GM12874 (cell line): ENCODE results near the gene CFAP251.

Source experiments
- CTCF ChIP-seq: IDR thresholded peaks from 2 replicates; pipeline ENCODE4 v1.5.1; 2011; ENCODE audit warnings: low read depth, mild to moderate bottlenecking, control low read depth, low read length, moderate library complexity; ENCODE audit not compliant: insufficient read depth

The CFAP251 gene

GRCh38 chr12:121989276-121990113 is 71.1 kb downstream of the CFAP251 start:
- no peak for TF ChIP-seq CTCF

- no peak for TF ChIP-seq CTCF
These were observed 71.8 kb downstream of the CFAP251 start for GRCh38 chr12:121990114-121990647.

GRCh38 chr12:121990692-121991603 is 72.6 kb downstream of the CFAP251 start:
- no peak for TF ChIP-seq CTCF

GRCh38 chr12:121992059-121992879 is 73.9 kb downstream of the CFAP251 start:
- no peak for TF ChIP-seq CTCF

GRCh38 chr12:121996050-121996944 is 77.9 kb downstream of the CFAP251 start:
- no peak for TF ChIP-seq CTCF

GRCh38 chr12:121996945-121997612 is 78.7 kb downstream of the CFAP251 start:
- TF ChIP-seq CTCF: no peak
